ENCODE data around the gene SMARCC2. TPM values are rescaled to one million over a fixed set of nuclear protein-coding genes. Genes with fewer than 3 reads are reported as not detected.

SMARCC2 gene
- total RNA-seq, 1 experiment from 2014 or later = 150 TPM

GRCh38 chr12:56152132-56152755 is 37.0 kb downstream of the SMARCC2 start, which contains the start of gene MYL6B:
Gene MYL6B (plus strand): TSS chr12:56152587. CDS start chr12:56153919, 1,332 bp downstream.
- H3K4me3 Mint-ChIP-seq (ENCODE audit: low read depth, unreplicated experiment) = peak within 1 kb of the TSS; percentile 73
- CTCF ChIA-PET = interaction anchor here (0.8 to 2.2 kb wide), 5 partner anchors 23 to 37 kb away, joined by 3 to 11 read pairs (median 4); partner anchors contain the start of genes ESYT1, SMARCC2 and ZC3H10
- H3K4me1 Mint-ChIP-seq (ENCODE audit: low read depth, unreplicated experiment) = peaks cover 14% of the 10 kb centered on the region
- H3K27ac Mint-ChIP-seq (ENCODE audit: unreplicated experiment) = peak within 1 kb of the TSS; percentile 78
- peaks cover 45% of the 10 kb centered on the region for H3K36me3 Mint-ChIP-seq (ENCODE audit: insufficient read depth, unreplicated experiment)
- TF ChIP-seq CTCF (IDR thresholded peaks at IDR 0.05; ENCODE audit: unreplicated experiment) = no peak
- peak; percentile 95 for DNase-seq
- H3K9me3 Mint-ChIP-seq (ENCODE audit: low read depth, unreplicated experiment) = no peaks in the 10 kb centered on the region
- intact Hi-C loops (cut with micrococcal nuclease; ENCODE audit: unreplicated experiment) = no loop called here
- BruUV-seq (replicated peaks) = no TSS peak
- no peaks in the 10 kb centered on the region for H3K27me3 Mint-ChIP-seq (ENCODE audit: unreplicated experiment)

- peak; percentile 84 for DNase-seq
- Mint-ChIP-seq H3K9me3 (ENCODE audit: low read depth, unreplicated experiment) (no peaks in the 10 kb centered on the region), H3K27ac (ENCODE audit: unreplicated experiment) (peak overlapping the region; percentile 78), H3K27me3 (ENCODE audit: unreplicated experiment) (no peaks in the 10 kb centered on the region), H3K4me1 (ENCODE audit: low read depth, unreplicated experiment) (peaks cover 14% of the 10 kb centered on the region), H3K4me3 (ENCODE audit: low read depth, unreplicated experiment) (peak overlapping the region; percentile 73), H3K36me3 (ENCODE audit: insufficient read depth, unreplicated experiment) (peaks cover 39% of the 10 kb centered on the region)
- peak; percentile 69 for TF ChIP-seq CTCF (IDR thresholded peaks at IDR 0.05; ENCODE audit: unreplicated experiment)
- CTCF ChIA-PET = interaction anchor here (0.8 to 2.2 kb wide), 5 partner anchors 23 to 38 kb away, joined by 3 to 11 read pairs (median 4); partner anchors contain the start of genes ESYT1, SMARCC2 and ZC3H10
- intact Hi-C loops (cut with micrococcal nuclease; ENCODE audit: unreplicated experiment) = no loop called here
- TSS peak; percentile 70 for BruUV-seq (replicated peaks)
Observed at GRCh38 chr12:56151672-56152131, 37.6 kb downstream of the SMARCC2 start.

- TF ChIP-seq CTCF (IDR thresholded peaks at IDR 0.05; ENCODE audit: unreplicated experiment) = no peak
- H3K9me3 Mint-ChIP-seq (ENCODE audit: low read depth, unreplicated experiment) = no peaks in the 10 kb centered on the region
- CTCF ChIA-PET = interaction anchor here (2.2 kb wide), 1 partner anchor 39 kb away, joined by 11 read pairs; the partner anchor contains the start of gene SMARCC2
- no peak overlapping the region for H3K4me3 Mint-ChIP-seq (ENCODE audit: low read depth, unreplicated experiment)
- intact Hi-C loops (cut with micrococcal nuclease; ENCODE audit: unreplicated experiment) = no loop called here
- peaks cover 38% of the 10 kb centered on the region for H3K36me3 Mint-ChIP-seq (ENCODE audit: insufficient read depth, unreplicated experiment)
- peaks cover 14% of the 10 kb centered on the region for H3K4me1 Mint-ChIP-seq (ENCODE audit: low read depth, unreplicated experiment)
- H3K27me3 Mint-ChIP-seq (ENCODE audit: unreplicated experiment) = no peaks in the 10 kb centered on the region
- H3K27ac Mint-ChIP-seq (ENCODE audit: unreplicated experiment) = peak overlapping the region; percentile 2
- no TSS peak for BruUV-seq (replicated peaks)
- no peak for DNase-seq
Observed at GRCh38 chr12:56150563-56150962, 38.7 kb downstream of the SMARCC2 start.

GRCh38 chr12:56146492-56147460 is 42.5 kb downstream of the SMARCC2 start:
- Mint-ChIP-seq H3K36me3 (ENCODE audit: insufficient read depth, unreplicated experiment) (peaks cover 36% of the 10 kb centered on the region), H3K4me1 (ENCODE audit: low read depth, unreplicated experiment) (peaks cover 14% of the 10 kb centered on the region), H3K27ac (ENCODE audit: unreplicated experiment) (no peak overlapping the region), H3K27me3 (ENCODE audit: unreplicated experiment) (no peaks in the 10 kb centered on the region), H3K9me3 (ENCODE audit: low read depth, unreplicated experiment) (no peaks in the 10 kb centered on the region), H3K4me3 (ENCODE audit: low read depth, unreplicated experiment) (no peak overlapping the region)
- no peak for DNase-seq
- BruUV-seq (replicated peaks) = no TSS peak
- CTCF ChIA-PET = no interaction called here
- no peak for TF ChIP-seq CTCF (IDR thresholded peaks at IDR 0.05; ENCODE audit: unreplicated experiment)
- intact Hi-C loops (cut with micrococcal nuclease; ENCODE audit: unreplicated experiment) = no loop called here
